Umbilical cord (tissue), 2 donors: ENCODE results near the gene S100A4. TPM values are rescaled to one million over a fixed set of nuclear protein-coding genes. Genes with fewer than 3 reads are reported as not detected.
A peak's percentile ranks its signal among the peaks of the same experiment; 100 is the strongest.

ENCODE experiments used
- DNase-seq: peaks from one replicate; pipeline ENCODE4 v3.0.0-alpha.2; 2015; ENCODE audit warnings: low spot score
- total RNA-seq: library from RNA; depleted of rRNA; stranded (reverse); fragments of >200 nt; gene quantifications from one replicate; pipeline ENCODE4 v1.2.3, GENCODE V29; 2014; ENCODE audit warnings: low replicate concordance; ENCODE audit not compliant: insufficient read depth

S100A4 gene
- total RNA-seq, 1 donor from 2014 or later: 122 TPM

DNA sequence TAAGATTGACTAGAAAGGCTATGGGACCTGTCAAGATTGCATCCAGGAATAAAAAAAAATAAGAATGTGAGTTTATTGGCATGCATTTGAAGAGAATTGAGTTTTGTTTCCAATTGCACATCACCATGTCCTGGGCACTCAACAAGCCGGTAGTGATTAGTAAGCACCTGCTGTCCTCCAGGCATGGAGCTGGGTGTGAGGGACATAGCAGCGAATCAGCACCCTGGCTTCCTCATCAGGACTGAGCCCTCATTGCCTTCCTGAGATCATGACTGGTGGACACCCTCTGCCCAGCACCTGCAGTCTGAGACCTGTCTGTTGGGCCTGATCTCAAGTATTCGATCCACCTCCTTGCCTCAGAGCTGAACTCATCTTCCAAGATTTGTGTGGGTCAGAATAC, 36.6 kb downstream of the S100A4 start:
- no peak for DNase-seq

DNA sequence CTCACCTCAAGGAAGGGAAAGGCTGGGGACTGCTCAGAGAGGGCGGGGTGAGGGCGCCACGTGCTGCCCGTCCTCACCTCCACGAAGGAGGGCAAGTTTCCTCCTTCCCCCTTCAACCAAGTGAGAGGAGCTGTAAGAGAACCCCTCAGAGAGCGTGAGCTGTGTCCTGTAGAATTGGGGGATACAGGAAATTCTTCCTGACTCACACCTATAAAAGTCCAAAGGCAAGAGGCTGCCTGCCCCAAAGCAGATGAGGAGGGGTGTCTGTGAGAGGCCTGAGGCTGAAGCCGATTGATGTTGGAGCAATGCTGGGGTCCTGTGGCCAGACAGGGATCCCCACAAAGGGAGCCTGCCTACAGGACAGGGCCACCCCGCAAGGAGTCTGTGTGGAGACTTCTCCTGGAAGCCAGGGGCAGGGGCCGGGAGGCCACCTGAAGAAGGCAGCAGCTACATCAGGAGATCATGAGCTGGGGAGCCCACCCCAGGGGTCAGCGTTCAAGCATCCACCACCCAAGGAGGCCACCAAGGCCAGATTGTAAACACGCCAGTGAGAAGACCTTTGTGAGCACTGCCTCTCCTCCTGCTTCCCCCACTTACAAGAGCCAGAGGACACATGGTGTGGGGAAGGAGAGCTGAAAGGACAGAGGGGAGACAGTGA, 37.6 kb downstream of the S100A4 start:
- no peak for DNase-seq

DNA sequence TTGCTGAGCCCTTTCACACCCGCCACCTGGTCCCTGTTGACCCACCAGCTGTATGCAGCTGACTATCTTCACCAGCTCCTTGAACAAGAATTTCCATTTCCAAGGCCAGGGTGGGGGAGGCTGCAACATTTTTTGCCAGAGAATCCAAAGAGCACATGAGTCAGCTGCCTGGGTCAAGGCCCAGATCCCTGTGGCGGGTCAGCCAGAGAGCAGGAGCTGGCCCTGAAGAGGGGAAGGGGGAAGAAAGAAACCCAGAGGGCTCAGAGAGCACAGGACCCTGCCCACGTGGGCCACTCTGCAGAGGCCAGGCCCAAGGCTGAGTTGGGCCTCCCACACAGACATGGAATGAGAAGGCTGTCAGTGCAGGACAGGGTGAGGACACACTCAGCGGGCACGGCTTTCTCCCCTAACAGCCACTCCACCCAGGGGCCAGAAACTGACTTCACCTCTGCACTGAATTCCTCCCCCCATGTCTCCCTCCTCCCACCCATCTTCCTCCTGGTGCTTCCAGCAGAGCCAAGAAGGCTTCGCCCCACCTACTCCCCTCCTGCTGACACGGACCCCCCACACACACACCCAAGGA, 38.7 kb downstream of the S100A4 start:
- peak; percentile 97 for DNase-seq

- DNase-seq: no peak
These were observed 39.2 kb downstream of the S100A4 start for GRCh38 chr1:153506386-153506785.

GRCh38 chr1:153505576-153505975, 40.0 kb downstream of the S100A4 start:
- DNase-seq: no peak

DNA sequence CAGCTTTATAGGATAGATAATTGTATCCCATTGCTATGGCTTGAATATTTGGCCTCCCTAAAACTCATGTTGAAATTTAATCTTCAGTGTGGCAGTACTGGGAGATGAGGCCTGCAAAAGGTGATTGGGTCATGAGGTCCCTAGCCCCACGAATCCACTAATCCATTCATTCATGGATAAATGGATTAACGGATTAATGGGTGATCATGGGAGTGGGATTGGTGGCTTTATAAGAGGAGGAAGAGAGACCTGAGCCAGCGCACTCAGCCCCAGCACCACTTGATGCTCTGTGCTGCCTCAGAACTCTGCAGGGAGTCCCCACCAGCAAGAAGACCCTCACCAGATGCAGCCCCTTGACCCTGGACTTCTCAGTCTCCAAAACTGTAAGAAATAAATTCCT, 41.8 kb downstream of the S100A4 start:
- no peak for DNase-seq

DNA sequence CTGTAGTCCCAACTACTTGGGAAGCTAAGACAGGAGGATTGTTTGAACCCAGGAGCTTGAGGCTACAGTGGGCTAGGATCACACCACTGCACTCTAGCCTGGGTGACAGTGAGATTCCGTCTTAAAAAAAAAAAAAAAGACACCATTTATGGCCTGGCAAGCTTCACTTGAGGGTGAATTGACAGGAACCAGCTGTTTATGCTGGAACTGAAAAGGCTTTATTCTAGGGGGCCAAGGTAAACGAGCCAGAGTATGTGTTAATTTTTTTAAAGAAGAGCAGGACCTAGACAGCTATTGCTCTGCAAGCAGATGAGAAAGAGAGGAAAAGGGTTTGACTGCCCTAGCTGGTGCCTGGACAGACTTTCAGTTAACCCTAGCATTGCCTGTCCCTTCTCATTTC, 46.9 kb downstream of the S100A4 start:
- DNase-seq: no peak

DNA sequence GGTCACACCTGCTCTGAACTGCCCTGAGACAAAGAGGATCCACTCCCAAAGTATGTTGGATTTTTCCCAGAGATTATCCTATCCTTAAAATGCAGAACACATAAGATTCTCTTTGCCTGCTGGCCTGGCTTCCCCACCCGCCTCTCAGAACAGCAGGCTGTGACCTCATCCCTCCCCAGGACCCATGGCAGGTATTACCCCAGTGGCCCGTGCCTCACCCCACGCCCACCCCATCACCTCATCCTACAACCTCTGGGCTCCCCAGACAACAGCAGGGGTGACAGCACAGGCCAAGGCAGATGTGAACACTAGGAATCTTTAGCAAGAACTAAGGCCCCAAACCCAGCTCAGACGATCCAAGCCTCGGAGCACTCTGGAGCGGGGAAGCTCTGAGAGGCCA, 50.1 kb downstream of the S100A4 start:
- no peak for DNase-seq

- peak; percentile 66 for DNase-seq
These were observed 50.5 kb downstream of the S100A4 start for GRCh38 chr1:153494976-153495535.

Other genes with a start within 250 kb of the S100A4 start
- gene PGLYRP3, start 232.9 kb downstream of the S100A4 start, total RNA-seq: not detected
- gene PGLYRP4, start 197.0 kb downstream of the S100A4 start, total RNA-seq: 0.48 TPM
- 224 TPM for gene S100A9, start 188.0 kb downstream of the S100A4 start, total RNA-seq
- gene S100A12, start 170.2 kb downstream of the S100A4 start, total RNA-seq: not detected
- 16.6 TPM for gene S100A8, start 154.7 kb downstream of the S100A4 start, total RNA-seq
- 2.9 TPM for gene S100A7A, start 129.3 kb downstream of the S100A4 start, total RNA-seq
- gene S100A7, start 85.2 kb downstream of the S100A4 start, total RNA-seq: not detected
- gene S100A6, start 9.8 kb downstream of the S100A4 start, total RNA-seq: 216 TPM
- not detected for gene S100A5, start 4.9 kb downstream of the S100A4 start, total RNA-seq
- not detected for gene S100A3, start 3.5 kb upstream of the S100A4 start, total RNA-seq
- gene S100A2, start 20.0 kb upstream of the S100A4 start, total RNA-seq: 20.7 TPM
- 40.0 TPM for gene S100A16, start 67.3 kb upstream of the S100A4 start, total RNA-seq
- 29.6 TPM for gene S100A14, start 70.5 kb upstream of the S100A4 start, total RNA-seq
- 26.5 TPM for gene S100A13, start 81.7 kb upstream of the S100A4 start, total RNA-seq
- 0.24 TPM for gene S100A1, start 82.6 kb upstream of the S100A4 start, total RNA-seq
- 30.6 TPM for gene CHTOP, start 88.3 kb upstream of the S100A4 start, total RNA-seq
- 36.6 TPM for gene SNAPIN, start 112.9 kb upstream of the S100A4 start, total RNA-seq
- gene ILF2, start 125.2 kb upstream of the S100A4 start, total RNA-seq: 72.2 TPM
- gene NPR1, start 132.9 kb upstream of the S100A4 start, total RNA-seq: 3.1 TPM
- gene INTS3, start 182.2 kb upstream of the S100A4 start, total RNA-seq: 31.8 TPM
- 22.9 TPM for gene SLC27A3, start 229.6 kb upstream of the S100A4 start, total RNA-seq